Measurements from ENCODE around the gene XXYLT1. TPM values are rescaled to one million over a fixed set of nuclear protein-coding genes. Genes with fewer than 3 reads are reported as not detected.

The XXYLT1 gene
- total and polyA plus RNA-seq, 10 of the 15 experiments (the other 5 are each of a cell fraction or from before 2014, with no cell fraction given), result 1.2 to 14.2 (median 9.3) TPM

DNA sequence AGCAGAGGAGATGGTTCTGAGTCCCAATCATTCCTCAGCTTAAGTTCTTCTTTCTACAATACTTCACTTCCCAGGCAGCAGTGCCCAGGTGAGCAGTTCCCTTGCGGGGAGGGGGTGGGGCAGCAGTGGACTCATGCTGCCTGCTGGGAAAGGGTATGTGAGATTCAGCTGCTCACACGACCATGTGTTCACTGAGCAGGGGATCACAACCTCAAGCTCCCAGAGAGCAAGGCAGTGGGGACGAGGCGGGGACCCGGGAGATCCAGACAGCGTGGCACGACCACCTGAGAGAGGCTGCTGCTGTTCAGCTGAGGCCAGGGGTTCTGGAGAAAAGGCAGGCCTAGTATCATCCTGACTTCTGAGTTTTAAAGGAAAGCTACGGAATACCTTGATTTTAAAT is 166.6 kb downstream of the XXYLT1 start (continued):
- TF ChIP-seq, protein P1, sequence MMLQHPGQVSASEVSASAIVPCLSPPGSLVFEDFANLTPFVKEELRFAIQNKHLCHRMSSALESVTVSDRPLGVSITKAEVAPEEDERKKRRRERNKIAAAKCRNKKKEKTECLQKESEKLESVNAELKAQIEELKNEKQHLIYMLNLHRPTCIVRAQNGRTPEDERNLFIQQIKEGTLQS (IDR thresholded peaks at IDR 0.05; ENCODE audit: borderline replicate concordance, extremely low read depth, low read depth, low read length), result no peak

DNA sequence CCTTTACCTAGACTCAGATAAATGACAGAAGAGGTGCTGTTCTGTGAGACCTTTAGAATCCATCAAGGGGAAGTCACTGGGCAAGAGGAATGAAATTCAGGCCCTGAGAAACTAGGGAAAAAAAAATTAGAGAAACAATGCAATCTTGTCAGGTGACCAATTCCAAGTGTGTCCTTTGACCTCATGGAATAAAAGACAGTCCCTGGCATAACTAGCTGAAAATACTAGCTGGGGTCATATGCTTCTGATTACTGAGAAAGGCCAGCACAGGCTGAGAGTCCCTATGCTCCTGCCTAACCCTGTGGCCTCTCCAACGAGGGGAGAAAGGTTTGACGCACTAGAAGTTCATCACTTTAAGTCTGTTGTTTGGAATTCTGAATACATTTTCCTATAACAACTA is 167.3 kb downstream of the XXYLT1 start:
- DNase-seq (ENCODE audit: low read depth, low spot score) (no peak), ATAC-seq (no peak), FAIRE-seq (no peak)
- Histone ChIP-seq H3K79me2 (ENCODE audit: control insufficient read depth, insufficient read depth, low read length) (no peaks in the 10 kb centered on the region), H3K9me3 (replicated peaks; ENCODE audit: control insufficient read depth, insufficient read depth, low read length) (no peaks in the 10 kb centered on the region), H3K27ac (ENCODE audit: control insufficient read depth, insufficient read depth) (no peak overlapping the region), H3K36me3 (ENCODE audit: control insufficient read depth in 2 of 2, insufficient read depth in 2 of 2, low read length in 1 of 2) (no peaks in the 10 kb centered on the region), H3K4me2 (ENCODE audit: control insufficient read depth, insufficient read depth) (no peak overlapping the region), H4K20me1 (ENCODE audit: control insufficient read depth, insufficient read depth) (no peaks in the 10 kb centered on the region), H3K9ac (ENCODE audit: control insufficient read depth, insufficient read depth, low read length) (no peak overlapping the region), H3K4me1 (ENCODE audit: control insufficient read depth, insufficient read depth, low read length) (peaks cover 14% of the 10 kb centered on the region), H2AFZ (ENCODE audit: control insufficient read depth, low read depth, low read length) (no peak overlapping the region), H3K4me3 (no peak overlapping the region), H3K27me3 (replicated peaks in 1 of 2; ENCODE audit: control insufficient read depth in 2 of 2, insufficient read depth in 2 of 2, low read length in 1 of 2) (no peaks in the 10 kb centered on the region)
- ChIA-PET CTCF (interaction anchor here (0.6 to 2.6 kb wide), 4 partner anchors 46 to 421 kb away, joined by 3 to 23 read pairs (median 7); no protein-coding TSS in a partner anchor), SMC1A (ENCODE audit: uncharacterized antibody, unreplicated experiment) (interaction anchor here (0.8 to 1.1 kb wide), 2 partner anchors 418 to 421 kb away, joined by 3 to 9 read pairs; no protein-coding TSS in a partner anchor), POLR2A (no interaction called here), RAD21 (ENCODE audit: unreplicated experiment) (no interaction called here)
- in situ Hi-C loops (cut with MboI) (no loop called here), intact Hi-C loops (cut with micrococcal nuclease; ENCODE audit: unreplicated experiment) (no loop called here)
- no TSS peak for BruUV-seq (replicated peaks)
- WGBS (ENCODE audit: insufficient coverage, insufficient replicate concordance, low lambda C conversion rate, missing lambda C conversion rate), result 75% methylated on average over 2 of the region's 2 CpGs
- TF ChIP-seq SUZ12 (IDR thresholded peaks at IDR 0.05; ENCODE audit: unreplicated experiment), result no peak
- TF ChIP-seq KAT2A (conservative IDR thresholded peaks at IDR 0.05; ENCODE audit: control insufficient read depth, low read depth, low read length), result no peak
- TF ChIP-seq, protein P2, sequence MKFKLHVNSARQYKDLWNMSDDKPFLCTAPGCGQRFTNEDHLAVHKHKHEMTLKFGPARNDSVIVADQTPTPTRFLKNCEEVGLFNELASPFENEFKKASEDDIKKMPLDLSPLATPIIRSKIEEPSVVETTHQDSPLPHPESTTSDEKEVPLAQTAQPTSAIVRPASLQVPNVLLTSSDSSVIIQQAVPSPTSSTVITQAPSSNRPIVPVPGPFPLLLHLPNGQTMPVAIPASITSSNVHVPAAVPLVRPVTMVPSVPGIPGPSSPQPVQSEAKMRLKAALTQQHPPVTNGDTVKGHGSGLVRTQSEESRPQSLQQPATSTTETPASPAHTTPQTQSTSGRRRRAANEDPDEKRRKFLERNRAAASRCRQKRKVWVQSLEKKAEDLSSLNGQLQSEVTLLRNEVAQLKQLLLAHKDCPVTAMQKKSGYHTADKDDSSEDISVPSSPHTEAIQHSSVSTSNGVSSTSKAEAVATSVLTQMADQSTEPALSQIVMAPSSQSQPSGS (IDR thresholded peaks at IDR 0.05; ENCODE audit: low read length), result no peak
- TF ChIP-seq POLR2AphosphoS2 (IDR thresholded peaks at IDR 0.05; ENCODE audit: low read depth, low read length), result no peak
- TF ChIP-seq, protein P3, sequence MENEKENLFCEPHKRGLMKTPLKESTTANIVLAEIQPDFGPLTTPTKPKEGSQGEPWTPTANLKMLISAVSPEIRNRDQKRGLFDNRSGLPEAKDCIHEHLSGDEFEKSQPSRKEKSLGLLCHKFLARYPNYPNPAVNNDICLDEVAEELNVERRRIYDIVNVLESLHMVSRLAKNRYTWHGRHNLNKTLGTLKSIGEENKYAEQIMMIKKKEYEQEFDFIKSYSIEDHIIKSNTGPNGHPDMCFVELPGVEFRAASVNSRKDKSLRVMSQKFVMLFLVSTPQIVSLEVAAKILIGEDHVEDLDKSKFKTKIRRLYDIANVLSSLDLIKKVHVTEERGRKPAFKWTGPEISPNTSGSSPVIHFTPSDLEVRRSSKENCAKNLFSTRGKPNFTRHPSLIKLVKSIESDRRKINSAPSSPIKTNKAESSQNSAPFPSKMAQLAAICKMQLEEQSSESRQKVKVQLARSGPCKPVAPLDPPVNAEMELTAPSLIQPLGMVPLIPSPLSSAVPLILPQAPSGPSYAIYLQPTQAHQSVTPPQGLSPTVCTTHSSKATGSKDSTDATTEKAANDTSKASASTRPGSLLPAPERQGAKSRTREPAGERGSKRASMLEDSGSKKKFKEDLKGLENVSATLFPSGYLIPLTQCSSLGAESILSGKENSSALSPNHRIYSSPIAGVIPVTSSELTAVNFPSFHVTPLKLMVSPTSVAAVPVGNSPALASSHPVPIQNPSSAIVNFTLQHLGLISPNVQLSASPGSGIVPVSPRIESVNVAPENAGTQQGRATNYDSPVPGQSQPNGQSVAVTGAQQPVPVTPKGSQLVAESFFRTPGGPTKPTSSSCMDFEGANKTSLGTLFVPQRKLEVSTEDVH (IDR thresholded peaks at IDR 0.05; ENCODE audit: low read depth, partially characterized antibody), result no peak
- TF ChIP-seq DPF2 (IDR thresholded peaks at IDR 0.05), result no peak
- TF ChIP-seq SP1 (IDR thresholded peaks at IDR 0.05; ENCODE audit: low read depth, low read length), result no peak
- no peak for TF ChIP-seq ETV6 (conservative IDR thresholded peaks at IDR 0.05 in 1 of 2, IDR thresholded peaks at IDR 0.05 in 1 of 2; ENCODE audit: borderline replicate concordance in 1 of 2, low read depth in 1 of 2)
- no peak for TF ChIP-seq RAD21 (IDR thresholded peaks at IDR 0.05; ENCODE audit: insufficient read depth, low read depth, low read length)
